Natural killer cell (primary cell): ENCODE data around the gene TPGS2. TPM values are rescaled to one million over a fixed set of nuclear protein-coding genes. Genes with fewer than 3 reads are reported as not detected.
"Not testable (repeated sequence)": the region's sequence is repeated elsewhere in the genome, so short reads cannot be mapped to it uniquely, and the experiment has no call there.

Source experiments
- ATAC-seq, 3 donors: fragments of 150-1000 bp in 2 of 3; fragments of 200-7000 bp in 1 of 3; cut with Tn5 transposase; 1 replicate in 1 of 3; 2 replicates in 2 of 3; pipeline ENCODE4 v1.10.0; 2021; ENCODE audit warnings: mild to moderate bottlenecking in 2 of 3, moderate library complexity in 2 of 3
- DNase-seq, 2 donors: peaks; one replicate each; pipeline versions ENCODE4 v3.0.0 to v3.0.0-alpha.2; 2013 to 2021; ENCODE audit warnings: mixed read lengths in 1 of 2
- H3K27ac ChIP-seq: one replicate; pipeline ENCODE4 v1.5.1; 2013; ENCODE audit warnings: mild to moderate bottlenecking, low read length
- H3K27me3 ChIP-seq: one replicate; pipeline ENCODE4 v1.6.1; 2013; ENCODE audit warnings: low read length; ENCODE audit not compliant: control insufficient read depth, insufficient read depth
- H3K36me3 ChIP-seq: one replicate; pipeline ENCODE4 v1.6.1; 2013; ENCODE audit warnings: low read length; ENCODE audit not compliant: control insufficient read depth, insufficient read depth
- H3K4me1 ChIP-seq: one replicate; pipeline ENCODE4 v1.6.1; 2013; ENCODE audit warnings: low read length; ENCODE audit not compliant: control insufficient read depth, insufficient read depth
- H3K4me3 ChIP-seq: one replicate; pipeline ENCODE4 v1.5.1; 2013; ENCODE audit warnings: low read length
- H3K9me3 ChIP-seq: one replicate; pipeline ENCODE4 v1.6.1; 2013; ENCODE audit warnings: low read length; ENCODE audit not compliant: control insufficient read depth, insufficient read depth
- H3K27ac Mint-ChIP-seq, 2 donors: one replicate each; pipeline ENCODE4 v1.8.0; 2022; ENCODE audit warnings: mild to moderate bottlenecking in 2 of 2, mixed read lengths in 2 of 2, moderate library complexity in 1 of 2
- H3K27me3 Mint-ChIP-seq, 2 donors: one replicate each; pipeline ENCODE4 v1.8.0; 2022; ENCODE audit warnings: low read depth in 2 of 2, mixed read lengths in 2 of 2
- H3K36me3 Mint-ChIP-seq: one replicate; pipeline ENCODE4 v1.8.0; 2022; ENCODE audit warnings: mixed read lengths
- H3K4me1 Mint-ChIP-seq, 2 donors: one replicate each; pipeline ENCODE4 v1.8.0; 2022; ENCODE audit warnings: mixed read lengths in 2 of 2
- H3K4me3 Mint-ChIP-seq: one replicate; pipeline ENCODE4 v1.8.0; 2022; ENCODE audit warnings: mild to moderate bottlenecking, moderate library complexity, mixed read lengths
- H3K9me3 Mint-ChIP-seq, 2 donors: one replicate each; pipeline ENCODE4 v1.8.0; 2022; ENCODE audit warnings: mixed read lengths in 2 of 2
- WGBS: methylation state at CpG from one replicate; pipeline ENCODE4 v1.1.7; 2013; ENCODE audit warnings: missing lambda C conversion rate; ENCODE audit not compliant: insufficient coverage; 5-methylcytosine and 5-hydroxymethylcytosine counted together
- intact Hi-C: fragments of 100-400 bp; cut with micrococcal nuclease; formaldehyde crosslinking; loops from one replicate; pipeline ENCODE4 v1.14.2; 2022
- total RNA-seq, 4 donors: library from RNA; stranded (reverse); fragments of 120-200 nt in 1 of 4; gene quantifications; one replicate each; pipeline versions ENCODE4 v1.2.3 to v1.2.4, GENCODE V29; 2013 to 2022
- TF ChIP-seq, protein P1 (sequence below): fragments of 200-600 bp; IDR thresholded peaks from one replicate; pipeline ENCODE4 v1.8.0; 2022; ENCODE audit warnings: antibody characterized with exemption

Gene TPGS2
- total RNA-seq, 3 donors from 2014 or later (not counting 1 experiment from before 2014, with no cell fraction given), result 27.0 to 36.0 (median 33.7) TPM

GRCh38 chr18:36766836-36767235, 62.0 kb downstream of the TPGS2 start:
- DNase-seq (no peak), ATAC-seq (no peak)
- H3K4me3 ChIP-seq, result no peak overlapping the region
- Mint-ChIP-seq H3K4me3 (no peak overlapping the region), H3K4me1 (peaks cover 17 to 19% of the 10 kb centered on the region in 2 donors), H3K27ac (no peak overlapping the region), H3K9me3 (no peaks in the 10 kb centered on the region), H3K36me3 (no peaks in the 10 kb centered on the region), H3K27me3 (peaks cover 0 to 2% of the 10 kb centered on the region in 2 donors)
- H3K27ac ChIP-seq, result no peak overlapping the region
- peaks cover 8% of the 10 kb centered on the region for H3K4me1 ChIP-seq
- intact Hi-C loops, result no loop called here
- no peaks in the 10 kb centered on the region for H3K27me3 ChIP-seq
- WGBS, result 85% methylated on average over 2 of the region's 3 CpGs
- no peaks in the 10 kb centered on the region for H3K36me3 ChIP-seq
- H3K9me3 ChIP-seq, result no peaks in the 10 kb centered on the region
- TF ChIP-seq, protein P1, sequence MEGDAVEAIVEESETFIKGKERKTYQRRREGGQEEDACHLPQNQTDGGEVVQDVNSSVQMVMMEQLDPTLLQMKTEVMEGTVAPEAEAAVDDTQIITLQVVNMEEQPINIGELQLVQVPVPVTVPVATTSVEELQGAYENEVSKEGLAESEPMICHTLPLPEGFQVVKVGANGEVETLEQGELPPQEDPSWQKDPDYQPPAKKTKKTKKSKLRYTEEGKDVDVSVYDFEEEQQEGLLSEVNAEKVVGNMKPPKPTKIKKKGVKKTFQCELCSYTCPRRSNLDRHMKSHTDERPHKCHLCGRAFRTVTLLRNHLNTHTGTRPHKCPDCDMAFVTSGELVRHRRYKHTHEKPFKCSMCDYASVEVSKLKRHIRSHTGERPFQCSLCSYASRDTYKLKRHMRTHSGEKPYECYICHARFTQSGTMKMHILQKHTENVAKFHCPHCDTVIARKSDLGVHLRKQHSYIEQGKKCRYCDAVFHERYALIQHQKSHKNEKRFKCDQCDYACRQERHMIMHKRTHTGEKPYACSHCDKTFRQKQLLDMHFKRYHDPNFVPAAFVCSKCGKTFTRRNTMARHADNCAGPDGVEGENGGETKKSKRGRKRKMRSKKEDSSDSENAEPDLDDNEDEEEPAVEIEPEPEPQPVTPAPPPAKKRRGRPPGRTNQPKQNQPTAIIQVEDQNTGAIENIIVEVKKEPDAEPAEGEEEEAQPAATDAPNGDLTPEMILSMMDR, result no peak

GRCh38 chr18:36762965-36763364, 65.8 kb downstream of the TPGS2 start:
- H3K9me3 ChIP-seq, H3K27me3 ChIP-seq, H3K4me3 ChIP-seq, H3K27ac Mint-ChIP-seq, H3K27me3 Mint-ChIP-seq, H3K36me3 ChIP-seq, DNase-seq, H3K4me1 Mint-ChIP-seq, intact Hi-C loops, H3K9me3 Mint-ChIP-seq, H3K36me3 Mint-ChIP-seq, H3K27ac ChIP-seq, H3K4me1 ChIP-seq, ATAC-seq, H3K4me3 Mint-ChIP-seq: not testable (repeated sequence)
- no CpG with 5 or more reads among the region's 26 CpGs for WGBS

DNA sequence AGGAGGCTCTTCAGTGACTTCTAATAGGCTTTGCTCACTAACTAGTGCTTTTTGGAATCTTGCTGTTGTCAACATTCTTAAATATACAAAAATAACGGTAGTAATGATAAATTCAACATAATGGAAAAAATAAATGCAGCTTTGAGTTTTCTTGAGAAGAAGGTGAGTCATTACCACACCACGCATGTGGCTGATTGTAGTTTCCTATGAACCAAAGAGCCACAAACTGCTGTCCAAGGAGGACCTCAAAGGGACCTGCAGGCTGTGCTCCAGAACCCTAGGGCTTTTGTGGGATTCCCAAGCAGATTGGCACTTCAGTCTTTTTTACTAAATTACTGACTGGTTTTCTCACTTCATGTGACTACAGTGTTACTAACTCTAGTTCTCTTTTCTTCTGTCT, 66.7 kb downstream of the TPGS2 start:
- peaks cover 0 to 3% of the 10 kb centered on the region in 2 donors for H3K9me3 Mint-ChIP-seq
- TF ChIP-seq, protein P1, result no peak
- no peak for ATAC-seq
- intact Hi-C loops, result no loop called here
- Histone ChIP-seq H3K9me3 (no peaks in the 10 kb centered on the region), H3K4me1 (no peaks in the 10 kb centered on the region), H3K27ac (no peak overlapping the region), H3K36me3 (no peaks in the 10 kb centered on the region), H3K27me3 (no peaks in the 10 kb centered on the region), H3K4me3 (no peak overlapping the region)
- 92% methylated on average over 1 of the region's 2 CpGs for WGBS
- no peak for DNase-seq
- peaks cover 0 to 4% of the 10 kb centered on the region in 2 donors for H3K27me3 Mint-ChIP-seq
- no peaks in the 10 kb centered on the region for H3K4me1 Mint-ChIP-seq
- no peak overlapping the region for H3K27ac Mint-ChIP-seq
- H3K4me3 Mint-ChIP-seq, result no peak overlapping the region
- no peaks in the 10 kb centered on the region for H3K36me3 Mint-ChIP-seq

- TF ChIP-seq, protein P1, result no peak
- no peak overlapping the region for H3K27ac Mint-ChIP-seq
- H3K36me3 Mint-ChIP-seq, result no peaks in the 10 kb centered on the region
These were observed 67.6 kb downstream of the TPGS2 start for GRCh38 chr18:36761186-36761698.

More at GRCh38 chr18:36761186-36761698, 67.6 kb downstream of the TPGS2 start:
- intact Hi-C loops, result no loop called here
- H3K9me3 Mint-ChIP-seq, result peaks cover 0 to 3% of the 10 kb centered on the region in 2 donors
- no peak overlapping the region for H3K4me3 ChIP-seq
- H3K9me3 ChIP-seq, result no peaks in the 10 kb centered on the region
- 95% methylated on average over 12 of the region's 12 CpGs for WGBS
- no peak overlapping the region for H3K27ac ChIP-seq
- no peaks in the 10 kb centered on the region for H3K36me3 ChIP-seq
- no peaks in the 10 kb centered on the region for H3K4me1 Mint-ChIP-seq
- no peaks in the 10 kb centered on the region for H3K27me3 ChIP-seq
- ATAC-seq (peak in 1 of 3 donors; percentile 30), DNase-seq (no peak)
- H3K4me1 ChIP-seq, result no peaks in the 10 kb centered on the region
- no peak overlapping the region for H3K4me3 Mint-ChIP-seq
- peaks cover 0 to 5% of the 10 kb centered on the region in 2 donors for H3K27me3 Mint-ChIP-seq
